RWPE1 (cell line): ENCODE measurements around the gene THY1.

ENCODE experiments used
- CTCF ChIA-PET: fragments of 350-600 bp; sonication (Branson Sonifier 250); formaldehyde crosslinking; extraction: SDS; loops from one replicate; lab custom pipeline; 2021; lab: Yijun Ruan, JAX
- POLR2A ChIA-PET: fragments of 400-600 bp; formaldehyde crosslinking; extraction: SDS; loops from one replicate; lab custom pipeline; 2020; ENCODE audit warnings: antibody characterized with exemption; ENCODE audit not compliant: low non-redundant PET; lab: Yijun Ruan, JAX
- DNase-seq: peaks from one replicate; pipeline ENCODE4 v3.0.0; 2012; ENCODE audit warnings: low spot score
- H3K27ac ChIP-seq: fragments of 450-650 bp; 2 replicates; pipeline ENCODE4 v1.5.1; 2017
- CTCF ChIP-seq: fragments of 450-650 bp; conservative IDR thresholded peaks from 2 replicates; pipeline ENCODE4 v1.5.1; 2017; ENCODE audit warnings: low read depth, mild to moderate bottlenecking

THY1 gene

GRCh38 chr11:119415966-119416365, 7.0 kb downstream of the THY1 start:
- no peak for DNase-seq
- H3K27ac ChIP-seq = peak overlapping the region; percentile 77; the same call in 1 of the 2 replicates
- no peak for TF ChIP-seq CTCF
- CTCF ChIA-PET = no interaction called here
- POLR2A ChIA-PET = no interaction called here

- POLR2A ChIA-PET = no interaction called here
- H3K27ac ChIP-seq = no peak overlapping the region
- TF ChIP-seq CTCF = no peak
- no peak for DNase-seq
- CTCF ChIA-PET = no interaction called here
Observed at GRCh38 chr11:119415517-119415916, 7.5 kb downstream of the THY1 start.

- ChIA-PET POLR2A (no interaction called here), CTCF (interaction anchor here (0.6 to 0.9 kb wide), 2 partner anchors 11 to 60 kb away, joined by 3 read pairs; no protein-coding TSS in a partner anchor)
Observed at GRCh38 chr11:119414734-119415133, 8.2 kb downstream of the THY1 start.

GRCh38 chr11:119414321-119414720, 8.7 kb downstream of the THY1 start:
- no peak overlapping the region for H3K27ac ChIP-seq
- no peak for TF ChIP-seq CTCF
- CTCF ChIA-PET = interaction anchor here (0.6 to 0.9 kb wide), 3 partner anchors 12 to 60 kb away, joined by 3 read pairs; partner anchors contain the start of gene USP2
- POLR2A ChIA-PET = no interaction called here
- no peak for DNase-seq

More at GRCh38 chr11:119414734-119415133, 8.2 kb downstream of the THY1 start:
- no peak for TF ChIP-seq CTCF
- H3K27ac ChIP-seq = no peak overlapping the region
- no peak for DNase-seq

GRCh38 chr11:119412072-119412471, 10.9 kb downstream of the THY1 start:
- TF ChIP-seq CTCF = no peak
- no peak for DNase-seq
- no peak overlapping the region for H3K27ac ChIP-seq
- POLR2A ChIA-PET = no interaction called here
- CTCF ChIA-PET = no interaction called here

- POLR2A ChIA-PET = no interaction called here
- CTCF ChIA-PET = no interaction called here
- DNase-seq = no peak
- TF ChIP-seq CTCF = no peak
- no peak overlapping the region for H3K27ac ChIP-seq
Observed at GRCh38 chr11:119410501-119410900, 12.5 kb downstream of the THY1 start.
